HepG2 (cell line): ENCODE measurements around the gene L3MBTL1. TPM values are rescaled to one million over a fixed set of nuclear protein-coding genes. Genes with fewer than 3 reads are reported as not detected.

Source experiments
- FLYWCH1 ChIP-seq: sonication (generic); formaldehyde crosslinking; IDR thresholded peaks from 2 replicates; pipeline ENCODE4 v1.8.1; 2023; ENCODE audit warnings: mild to moderate bottlenecking, missing genetic modification reagents
- GABPA ChIP-seq, 2 experiments: IDR thresholded peaks; 2 replicates each; pipeline ENCODE4 v1.6.1; 2011 to 2016; ENCODE audit warnings: low read depth in 2 of 2, low read length in 1 of 2, missing biosample characterization in 1 of 2, missing genetic modification characterization in 1 of 2
- HNRNPK ChIP-seq: fragments of 200-400 bp; formaldehyde crosslinking; IDR thresholded peaks from 2 replicates; pipeline ENCODE4 v1.6.1; 2018; ENCODE audit warnings: low read length, low read depth, moderate library complexity, mild to moderate bottlenecking; ENCODE audit not compliant: poor library complexity, severe bottlenecking
- HOXA5 ChIP-seq: sonication (generic); formaldehyde crosslinking; IDR thresholded peaks from 2 replicates; pipeline ENCODE4 v1.4.0; 2020; ENCODE audit warnings: missing genetic modification reagents
- HOXD1 ChIP-seq: sonication (generic); formaldehyde crosslinking; IDR thresholded peaks from 2 replicates; pipeline ENCODE4 v1.5.0; 2020; ENCODE audit warnings: missing genetic modification reagents
- KDM6A ChIP-seq: IDR thresholded peaks from 2 replicates; pipeline ENCODE4 v1.6.1; 2016; ENCODE audit warnings: low read depth
- KLF6 ChIP-seq: IDR thresholded peaks from 2 replicates; pipeline ENCODE4 v1.8.0; 2016; ENCODE audit warnings: missing biosample characterization, missing genetic modification reagents
- NCOA2 ChIP-seq: sonication (generic); formaldehyde crosslinking; IDR thresholded peaks from 2 replicates; pipeline ENCODE4 v1.8.0; 2022; ENCODE audit warnings: inconsistent platforms
- NFKBIZ ChIP-seq: IDR thresholded peaks from 2 replicates; pipeline ENCODE4 v1.6.1; 2018; ENCODE audit warnings: missing genetic modification reagents, missing compliant biosample characterization
- PTBP1 ChIP-seq: fragments of 200-400 bp; formaldehyde crosslinking; IDR thresholded peaks from 2 replicates; pipeline ENCODE4 v1.6.1; 2018; ENCODE audit warnings: low read length, low read depth; ENCODE audit not compliant: poor library complexity, severe bottlenecking
- SMAD3 ChIP-seq: sonication (generic); formaldehyde crosslinking; IDR thresholded peaks from 2 replicates; pipeline ENCODE4 v1.4.0; 2020; ENCODE audit warnings: missing genetic modification reagents
- ZKSCAN5 ChIP-seq: sonication (generic); formaldehyde crosslinking; IDR thresholded peaks from 2 replicates; pipeline ENCODE4 v1.5.1; 2020; ENCODE audit warnings: mild to moderate bottlenecking, missing genetic modification reagents
- ZNF160 ChIP-seq: sonication (generic); formaldehyde crosslinking; IDR thresholded peaks from 2 replicates; pipeline ENCODE4 v1.8.0; 2022; ENCODE audit warnings: mild to moderate bottlenecking, inconsistent platforms, missing genetic modification reagents
- ZNF383 ChIP-seq: sonication (generic); formaldehyde crosslinking; IDR thresholded peaks from 2 replicates; pipeline ENCODE4 v1.4.0; 2020; ENCODE audit warnings: missing genetic modification reagents, mild to moderate bottlenecking, borderline replicate concordance
- ZNF552 ChIP-seq: sonication (generic); formaldehyde crosslinking; IDR thresholded peaks from 2 replicates; pipeline ENCODE4 v1.9.0; 2022; ENCODE audit warnings: missing genetic modification reagents, mild to moderate bottlenecking, borderline replicate concordance
- ZNF572 ChIP-seq: sonication (generic); formaldehyde crosslinking; IDR thresholded peaks from 2 replicates; pipeline ENCODE4 v1.5.1; 2020; ENCODE audit warnings: mild to moderate bottlenecking, missing genetic modification reagents
- ZNF670 ChIP-seq: sonication (generic); formaldehyde crosslinking; IDR thresholded peaks from 2 replicates; pipeline ENCODE4 v1.8.0; 2022; ENCODE audit warnings: mild to moderate bottlenecking, missing genetic modification reagents, borderline replicate concordance
- ZNF7 ChIP-seq: IDR thresholded peaks from 2 replicates; pipeline ENCODE4 v1.6.1; 2016; ENCODE audit warnings: missing biosample characterization, missing genetic modification reagents
- ZNF749 ChIP-seq: sonication (generic); formaldehyde crosslinking; IDR thresholded peaks from 2 replicates; pipeline ENCODE4 v1.8.0; 2022; ENCODE audit warnings: mild to moderate bottlenecking, missing genetic modification reagents, moderate library complexity, borderline replicate concordance
- polyA plus RNA-seq, 8 experiments: library from polyadenylated mRNA; depleted of rRNA in 3 of 8; stranded (reverse) in 7 of 8; unstranded in 1 of 8; fragments of >200 nt; fragmentation: Illumina TruSeq in 4 of 8; extraction: Trizol in 4 of 8; gene quantifications; 2 replicates each; pipeline versions ENCODE4 v1.2.1 to v1.2.3, GENCODE V29; 2011 to 2016; ENCODE audit warnings: low read depth in 4 of 8, missing spikeins in 1 of 8, mixed read lengths in 1 of 8; ENCODE audit not compliant: insufficient read depth in 1 of 8
- total RNA-seq, 5 experiments: library from RNA; depleted of rRNA; stranded (reverse); fragments of >200 nt; fragmentation: Illumina TruSeq; extraction: Trizol; gene quantifications; 2 replicates each; pipeline ENCODE4 v1.2.3, GENCODE V29; 2016; ENCODE audit warnings: low read depth in 1 of 5
- TF ChIP-seq, protein P1 (sequence below): sonication (generic); formaldehyde crosslinking; IDR thresholded peaks from 2 replicates; pipeline ENCODE4 v1.4.0; 2020; ENCODE audit warnings: missing genetic modification reagents
- TF ChIP-seq, protein P2 (sequence below): sonication (generic); formaldehyde crosslinking; IDR thresholded peaks from 2 replicates; pipeline ENCODE4 v1.5.1; 2020; ENCODE audit warnings: mild to moderate bottlenecking, missing genetic modification reagents
- TF ChIP-seq, protein P3 (sequence below): sonication (generic); formaldehyde crosslinking; IDR thresholded peaks from 2 replicates; pipeline ENCODE4 v1.8.0; 2023; ENCODE audit warnings: mild to moderate bottlenecking, missing genetic modification reagents
- TF ChIP-seq, protein P4 (sequence below): sonication (generic); formaldehyde crosslinking; IDR thresholded peaks from 2 replicates; pipeline ENCODE4 v1.5.1; 2020; ENCODE audit warnings: missing genetic modification reagents, mild to moderate bottlenecking, borderline replicate concordance

L3MBTL1 gene
- total and polyA plus RNA-seq, 2 of the 13 experiments (the other 11 are each of a cell fraction or from before 2014, with no cell fraction given) = 9.0 to 17.8 TPM

DNA sequence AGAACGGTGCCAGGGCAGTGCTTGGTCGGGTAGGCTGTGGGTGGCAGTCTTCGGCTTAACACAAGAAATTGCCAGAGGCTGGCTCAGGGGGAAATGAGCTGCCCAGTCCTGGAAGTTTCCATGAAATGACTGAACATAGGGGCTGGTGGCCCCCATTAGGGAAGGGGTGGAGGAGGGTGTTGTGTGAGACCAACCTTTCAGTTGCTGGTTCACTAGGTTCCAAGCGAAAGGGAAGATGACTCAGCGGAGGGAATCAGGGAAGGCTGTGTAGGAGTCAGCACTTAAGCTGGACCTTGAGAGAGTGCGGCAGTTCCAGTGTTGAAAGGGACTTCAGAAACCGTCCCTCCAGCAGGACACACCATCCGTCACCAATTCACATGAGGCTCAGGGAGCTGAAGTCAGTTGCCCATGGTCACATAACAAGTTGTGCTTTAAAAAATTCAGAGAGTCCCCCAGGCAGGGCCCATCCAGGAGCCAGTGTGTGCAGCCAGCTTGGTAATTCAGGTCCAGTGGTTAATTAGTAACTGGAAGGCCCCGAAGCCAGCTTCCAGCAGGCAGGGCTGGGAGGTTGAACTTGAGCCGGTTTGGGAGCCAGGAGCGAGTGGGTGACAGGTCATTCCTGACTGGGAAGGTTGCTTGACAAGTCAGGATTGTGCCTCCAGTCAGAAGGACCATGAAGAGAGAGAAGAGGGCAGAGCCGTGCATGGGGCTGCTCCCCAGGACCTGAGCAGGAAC is 51.1 kb downstream of the L3MBTL1 start, which contains the start of gene SGK2 (continued):
- TF ChIP-seq, protein P1, sequence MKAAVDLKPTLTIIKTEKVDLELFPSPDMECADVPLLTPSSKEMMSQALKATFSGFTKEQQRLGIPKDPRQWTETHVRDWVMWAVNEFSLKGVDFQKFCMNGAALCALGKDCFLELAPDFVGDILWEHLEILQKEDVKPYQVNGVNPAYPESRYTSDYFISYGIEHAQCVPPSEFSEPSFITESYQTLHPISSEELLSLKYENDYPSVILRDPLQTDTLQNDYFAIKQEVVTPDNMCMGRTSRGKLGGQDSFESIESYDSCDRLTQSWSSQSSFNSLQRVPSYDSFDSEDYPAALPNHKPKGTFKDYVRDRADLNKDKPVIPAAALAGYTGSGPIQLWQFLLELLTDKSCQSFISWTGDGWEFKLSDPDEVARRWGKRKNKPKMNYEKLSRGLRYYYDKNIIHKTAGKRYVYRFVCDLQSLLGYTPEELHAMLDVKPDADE (CRISPR knock-in tag) = no peak; the same call in none of the 2 replicates
- peak; percentile 64; the same call in 1 of the 2 replicates for TF ChIP-seq ZNF572 (CRISPR knock-in tag)
- no peak for TF ChIP-seq GABPA (IDR thresholded peaks at IDR 0.05; ENCODE audit: low read depth, low read length)
- no peak for TF ChIP-seq GABPA (CRISPR knock-in tag; IDR thresholded peaks at IDR 0.05; ENCODE audit: low read depth)
- peak; percentile 61 for TF ChIP-seq NCOA2
- TF ChIP-seq HOXD1 (CRISPR knock-in tag) = 0 out of 2 replicates have a peak, but pooled peaks have one; percentile 57
- no peak for TF ChIP-seq ZNF160 (CRISPR knock-in tag)
- TF ChIP-seq KLF6 (CRISPR knock-in tag) = peak; percentile 65; the same call in 1 of the 2 replicates
- TF ChIP-seq ZNF552 = 0 out of 2 replicates have a peak, but pooled peaks have one; percentile 13
- peak; percentile 35; the same call in 1 of the 2 replicates for TF ChIP-seq ZNF670 (CRISPR knock-in tag)
- peak; percentile 40; the same call in 1 of the 2 replicates for TF ChIP-seq NFKBIZ (CRISPR knock-in tag)
- peak; percentile 81 for TF ChIP-seq KDM6A
- TF ChIP-seq SMAD3 (CRISPR knock-in tag) = peak; percentile 83
- TF ChIP-seq, protein P2, sequence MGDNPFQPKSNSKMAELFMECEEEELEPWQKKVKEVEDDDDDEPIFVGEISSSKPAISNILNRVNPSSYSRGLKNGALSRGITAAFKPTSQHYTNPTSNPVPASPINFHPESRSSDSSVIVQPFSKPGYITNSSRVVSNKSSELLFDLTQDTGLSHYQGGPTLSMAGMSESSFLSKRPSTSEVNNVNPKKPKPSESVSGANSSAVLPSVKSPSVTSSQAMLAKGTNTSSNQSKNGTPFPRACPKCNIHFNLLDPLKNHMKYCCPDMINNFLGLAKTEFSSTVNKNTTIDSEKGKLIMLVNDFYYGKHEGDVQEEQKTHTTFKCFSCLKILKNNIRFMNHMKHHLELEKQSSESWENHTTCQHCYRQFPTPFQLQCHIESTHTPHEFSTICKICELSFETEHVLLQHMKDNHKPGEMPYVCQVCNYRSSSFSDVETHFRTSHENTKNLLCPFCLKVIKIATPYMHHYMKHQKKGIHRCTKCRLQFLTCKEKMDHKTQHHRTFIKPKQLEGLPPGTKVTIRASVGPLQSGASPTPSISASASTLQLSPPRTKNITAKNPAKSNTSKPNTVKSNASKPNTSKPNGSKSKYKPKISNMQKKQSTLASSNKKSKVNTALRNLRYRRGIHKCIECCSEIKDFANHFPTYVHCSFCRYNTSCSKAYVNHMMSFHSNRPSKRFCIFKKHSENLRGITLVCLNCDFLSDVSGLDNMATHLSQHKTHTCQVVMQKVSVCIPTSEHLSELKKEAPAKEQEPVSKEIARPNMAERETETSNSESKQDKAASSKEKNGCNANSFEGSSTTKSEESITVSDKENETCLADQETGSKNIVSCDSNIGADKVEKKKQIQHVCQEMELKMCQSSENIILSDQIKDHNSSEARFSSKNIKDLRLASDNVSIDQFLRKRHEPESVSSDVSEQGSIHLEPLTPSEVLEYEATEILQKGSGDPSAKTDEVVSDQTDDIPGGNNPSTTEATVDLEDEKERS (CRISPR knock-in tag) = peak; percentile 74
- TF ChIP-seq PTBP1 = no peak
- peak; percentile 53 for TF ChIP-seq HNRNPK
- TF ChIP-seq, protein P3, sequence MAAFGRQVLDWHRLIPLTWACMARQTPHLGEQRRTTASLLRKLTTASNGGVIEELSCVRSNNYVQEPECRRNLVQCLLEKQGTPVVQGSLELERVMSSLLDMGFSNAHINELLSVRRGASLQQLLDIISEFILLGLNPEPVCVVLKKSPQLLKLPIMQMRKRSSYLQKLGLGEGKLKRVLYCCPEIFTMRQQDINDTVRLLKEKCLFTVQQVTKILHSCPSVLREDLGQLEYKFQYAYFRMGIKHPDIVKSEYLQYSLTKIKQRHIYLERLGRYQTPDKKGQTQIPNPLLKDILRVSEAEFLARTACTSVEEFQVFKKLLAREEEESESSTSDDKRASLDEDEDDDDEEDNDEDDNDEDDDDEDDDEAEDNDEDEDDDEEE = peak; percentile 78
- TF ChIP-seq ZKSCAN5 (CRISPR knock-in tag) = peak; percentile 64; the same call in 1 of the 2 replicates
- TF ChIP-seq HOXA5 (CRISPR knock-in tag) = peak; percentile 69; the same call in 1 of the 2 replicates
- TF ChIP-seq, protein P4, sequence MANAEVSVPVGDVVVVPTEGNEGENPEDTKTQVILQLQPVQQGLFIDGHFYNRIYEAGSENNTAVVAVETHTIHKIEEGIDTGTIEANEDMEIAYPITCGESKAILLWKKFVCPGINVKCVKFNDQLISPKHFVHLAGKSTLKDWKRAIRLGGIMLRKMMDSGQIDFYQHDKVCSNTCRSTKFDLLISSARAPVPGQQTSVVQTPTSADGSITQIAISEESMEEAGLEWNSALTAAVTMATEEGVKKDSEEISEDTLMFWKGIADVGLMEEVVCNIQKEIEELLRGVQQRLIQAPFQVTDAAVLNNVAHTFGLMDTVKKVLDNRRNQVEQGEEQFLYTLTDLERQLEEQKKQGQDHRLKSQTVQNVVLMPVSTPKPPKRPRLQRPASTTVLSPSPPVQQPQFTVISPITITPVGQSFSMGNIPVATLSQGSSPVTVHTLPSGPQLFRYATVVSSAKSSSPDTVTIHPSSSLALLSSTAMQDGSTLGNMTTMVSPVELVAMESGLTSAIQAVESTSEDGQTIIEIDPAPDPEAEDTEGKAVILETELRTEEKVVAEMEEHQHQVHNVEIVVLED = peak; percentile 73
- TF ChIP-seq ZNF7 (CRISPR knock-in tag) = no peak
- TF ChIP-seq ZNF383 (CRISPR knock-in tag) = no peak; the same call in 1 of the 2 replicates
- no peak for TF ChIP-seq FLYWCH1 (CRISPR knock-in tag)
- no peak for TF ChIP-seq ZNF749 (CRISPR knock-in tag)
